Tibial nerve (tissue), 4 donors: ENCODE data around the gene RELN. TPM values are rescaled to one million over a fixed set of nuclear protein-coding genes. Genes with fewer than 3 reads are reported as not detected.
A peak's percentile ranks its signal among the peaks of the same experiment; 100 is the strongest.

Source experiments
- DNase-seq, 2 donors: peaks; one replicate each; pipeline ENCODE4 v3.0.0-alpha.2; 2019; ENCODE audit warnings: low spot score in 2 of 2
- H3K27ac ChIP-seq, 4 donors: fragments of 200-600 bp; sonication (generic) in 3 of 4; one replicate each; pipeline ENCODE4 v1.5.1; 2017 to 2019; ENCODE audit warnings: mild to moderate bottlenecking in 1 of 4
- H3K27me3 ChIP-seq, 2 donors: fragments of 200-600 bp; sonication (generic) in 1 of 2; one replicate each; pipeline versions ENCODE4 v1.5.1 to v1.6.0; 2017 to 2019
- H3K36me3 ChIP-seq, 3 donors: fragments of 200-600 bp; sonication (generic); one replicate each; pipeline ENCODE4 v1.5.1; 2018 to 2019
- H3K4me1 ChIP-seq, 4 donors: fragments of 200-600 bp; sonication (generic) in 3 of 4; one replicate each; pipeline ENCODE4 v1.5.1; 2017 to 2019
- H3K4me3 ChIP-seq, 4 donors: fragments of 200-600 bp; sonication (generic) in 3 of 4; one replicate each; pipeline ENCODE4 v1.5.1; 2017 to 2019; ENCODE audit warnings: mild to moderate bottlenecking in 1 of 4, moderate library complexity in 1 of 4
- H3K9me3 ChIP-seq, 4 donors: fragments of 200-600 bp; sonication (generic) in 3 of 4; one replicate each; pipeline ENCODE4 v1.5.1; 2017 to 2019
- EP300 ChIP-seq, 2 donors: sonication (generic); formaldehyde crosslinking; IDR thresholded peaks; one replicate each; pipeline ENCODE4 v1.6.1; 2017; ENCODE audit warnings: antibody characterized with exemption in 2 of 2, mild to moderate bottlenecking in 1 of 2
- POLR2A ChIP-seq, 2 donors: fragments of 450-650 bp; IDR thresholded peaks; one replicate each; pipeline ENCODE4 v1.6.1; 2017; ENCODE audit warnings: antibody characterized with exemption in 2 of 2, mild to moderate bottlenecking in 2 of 2, moderate library complexity in 2 of 2
- WGBS, 2 donors: methylation state at CpG; one replicate each; pipeline ENCODE4 v1.1.5; 2018; 5-methylcytosine and 5-hydroxymethylcytosine counted together
- total RNA-seq, 4 donors: library from RNA; depleted of rRNA; stranded (reverse); fragments of >200 nt; gene quantifications; one replicate each; pipeline ENCODE4 v1.1.0, GENCODE V29; 2016
- TF ChIP-seq, protein P1 (sequence below), 5 experiments: fragments of 200-600 bp in 3 of 5; fragments of 450-650 bp in 2 of 5; sonication (generic) in 3 of 5; IDR thresholded peaks; one replicate each; pipeline ENCODE4 v1.5.1; 2016 to 2019; ENCODE audit warnings: antibody characterized with exemption in 5 of 5, mild to moderate bottlenecking in 3 of 5, moderate library complexity in 2 of 5

Gene RELN
- total RNA-seq, 4 donors from 2014 or later, result 80.4 to 117 (median 102) TPM

DNA sequence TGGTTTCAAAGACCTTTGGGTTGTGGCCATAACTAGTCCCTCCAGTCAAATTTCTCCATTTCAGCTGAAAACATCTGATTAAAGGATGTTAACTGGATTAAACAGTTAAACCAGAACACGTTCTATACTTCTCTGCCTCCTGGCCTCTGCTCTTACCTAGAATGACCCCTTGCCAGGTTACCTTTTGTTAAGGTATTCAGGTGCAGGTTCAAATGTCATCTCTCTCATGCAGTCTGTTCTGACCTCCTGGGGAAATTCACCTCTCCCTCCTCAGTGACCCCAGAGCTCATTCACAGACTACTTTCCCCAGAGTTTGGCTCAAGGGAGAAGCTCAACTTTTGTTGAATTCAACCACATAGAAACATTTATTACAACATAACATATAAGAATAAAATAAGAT is 67.8 kb downstream of the RELN start:
- DNase-seq, result no peak
- Histone ChIP-seq H3K27ac (no peak overlapping the region), H3K9me3 (no peaks in the 10 kb centered on the region), H3K36me3 (no peaks in the 10 kb centered on the region), H3K27me3 (no peaks in the 10 kb centered on the region), H3K4me1 (peaks cover 0 to 6% (median 0%) of the 10 kb centered on the region in 4 donors), H3K4me3 (no peak overlapping the region)
- 65 to 81% methylated on average over 1 of the region's 1 CpG for WGBS, 2 donors
- no peak for TF ChIP-seq POLR2A (IDR thresholded peaks at IDR 0.05)
- no peak for TF ChIP-seq EP300 (IDR thresholded peaks at IDR 0.05)
- TF ChIP-seq, protein P1, sequence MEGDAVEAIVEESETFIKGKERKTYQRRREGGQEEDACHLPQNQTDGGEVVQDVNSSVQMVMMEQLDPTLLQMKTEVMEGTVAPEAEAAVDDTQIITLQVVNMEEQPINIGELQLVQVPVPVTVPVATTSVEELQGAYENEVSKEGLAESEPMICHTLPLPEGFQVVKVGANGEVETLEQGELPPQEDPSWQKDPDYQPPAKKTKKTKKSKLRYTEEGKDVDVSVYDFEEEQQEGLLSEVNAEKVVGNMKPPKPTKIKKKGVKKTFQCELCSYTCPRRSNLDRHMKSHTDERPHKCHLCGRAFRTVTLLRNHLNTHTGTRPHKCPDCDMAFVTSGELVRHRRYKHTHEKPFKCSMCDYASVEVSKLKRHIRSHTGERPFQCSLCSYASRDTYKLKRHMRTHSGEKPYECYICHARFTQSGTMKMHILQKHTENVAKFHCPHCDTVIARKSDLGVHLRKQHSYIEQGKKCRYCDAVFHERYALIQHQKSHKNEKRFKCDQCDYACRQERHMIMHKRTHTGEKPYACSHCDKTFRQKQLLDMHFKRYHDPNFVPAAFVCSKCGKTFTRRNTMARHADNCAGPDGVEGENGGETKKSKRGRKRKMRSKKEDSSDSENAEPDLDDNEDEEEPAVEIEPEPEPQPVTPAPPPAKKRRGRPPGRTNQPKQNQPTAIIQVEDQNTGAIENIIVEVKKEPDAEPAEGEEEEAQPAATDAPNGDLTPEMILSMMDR (IDR thresholded peaks at IDR 0.05), result no peak

DNA sequence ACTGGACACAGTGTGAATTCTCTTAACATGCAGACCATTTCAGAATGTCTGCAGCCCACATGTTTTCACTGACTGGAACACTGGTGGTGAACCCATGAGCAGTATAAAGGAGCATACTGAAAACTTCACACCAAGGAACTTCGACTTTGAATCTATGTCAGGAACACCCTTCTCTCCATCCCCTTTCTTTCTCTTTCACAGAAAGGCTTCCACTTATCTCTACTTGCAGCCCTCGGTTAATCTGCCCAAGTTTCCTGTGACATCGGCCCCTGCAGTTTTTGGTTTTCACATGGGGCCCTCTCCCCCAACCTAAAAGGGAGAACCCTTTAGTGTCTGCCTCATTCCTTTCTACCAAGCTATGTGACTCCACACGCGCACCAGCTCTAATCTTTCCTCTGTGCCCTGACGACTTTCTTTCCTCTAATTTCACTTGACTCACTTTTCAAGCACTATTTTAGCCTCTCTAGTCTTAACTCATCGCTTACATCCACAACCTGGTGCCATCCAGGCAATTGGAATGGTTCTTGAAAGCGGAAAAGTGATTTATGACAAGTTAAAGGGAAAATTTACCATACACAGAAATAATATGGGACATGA is 70.1 kb downstream of the RELN start:
- TF ChIP-seq POLR2A (IDR thresholded peaks at IDR 0.05), result no peak
- no peak for TF ChIP-seq EP300 (IDR thresholded peaks at IDR 0.05)
- TF ChIP-seq, protein P1 (IDR thresholded peaks at IDR 0.05), result no peak

DNA sequence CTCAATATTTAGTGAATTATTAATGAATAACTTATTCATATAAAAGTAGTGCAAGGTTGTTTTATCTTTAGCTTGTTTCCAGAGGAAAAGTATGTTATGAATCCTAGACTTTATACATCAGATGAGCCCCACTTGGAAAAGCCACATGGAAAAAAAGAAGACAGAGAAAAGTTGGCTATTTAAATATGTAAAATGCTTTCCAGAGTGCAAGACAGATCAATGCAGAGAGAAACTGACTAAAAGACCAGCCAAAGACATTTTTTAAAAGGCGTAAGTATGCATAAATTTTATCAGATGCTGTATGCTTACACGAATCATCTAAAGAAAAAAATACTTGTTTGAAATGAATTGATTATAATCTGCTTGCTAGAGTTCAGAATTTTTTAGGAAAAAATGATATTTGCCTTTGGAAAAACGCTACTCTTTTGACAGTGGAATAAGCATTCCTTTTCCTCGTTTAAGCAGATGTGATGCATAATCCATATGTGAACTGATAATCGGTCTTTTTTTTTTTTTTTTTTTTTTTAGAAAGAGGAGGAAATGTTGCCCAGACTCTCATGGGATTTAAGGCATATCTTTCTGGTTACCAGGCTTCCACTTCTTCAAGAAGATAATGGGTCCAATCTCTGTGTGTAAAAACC is 70.7 kb downstream of the RELN start:
- 27 to 43% methylated on average over 5 of the region's 5 CpGs for WGBS, 2 donors
- peak overlapping the region in 2 of 4 donors; percentile 7 to 8 for H3K27ac ChIP-seq
- H3K36me3 ChIP-seq, result no peaks in the 10 kb centered on the region
- TF ChIP-seq, protein P1 (IDR thresholded peaks at IDR 0.05), result no peak
- TF ChIP-seq EP300 (IDR thresholded peaks at IDR 0.05) (no peak), POLR2A (IDR thresholded peaks at IDR 0.05) (no peak)
- H3K27me3 ChIP-seq, result no peaks in the 10 kb centered on the region
- peaks cover 0 to 6% (median 0%) of the 10 kb centered on the region in 4 donors for H3K4me1 ChIP-seq
- no peak overlapping the region for H3K4me3 ChIP-seq
- no peak for DNase-seq
- no peaks in the 10 kb centered on the region for H3K9me3 ChIP-seq

More for the DNA sequence above, 70.1 kb downstream of the RELN start:
- no peak for DNase-seq
- WGBS, 2 donors, result 67 to 70% methylated on average over 8 of the region's 8 CpGs
- Histone ChIP-seq H3K27ac (peak overlapping the region in 2 of 4 donors; percentile 7 to 8), H3K9me3 (no peaks in the 10 kb centered on the region), H3K4me3 (no peak overlapping the region), H3K27me3 (no peaks in the 10 kb centered on the region), H3K4me1 (peaks cover 0 to 6% (median 0%) of the 10 kb centered on the region in 4 donors), H3K36me3 (no peaks in the 10 kb centered on the region)

DNA sequence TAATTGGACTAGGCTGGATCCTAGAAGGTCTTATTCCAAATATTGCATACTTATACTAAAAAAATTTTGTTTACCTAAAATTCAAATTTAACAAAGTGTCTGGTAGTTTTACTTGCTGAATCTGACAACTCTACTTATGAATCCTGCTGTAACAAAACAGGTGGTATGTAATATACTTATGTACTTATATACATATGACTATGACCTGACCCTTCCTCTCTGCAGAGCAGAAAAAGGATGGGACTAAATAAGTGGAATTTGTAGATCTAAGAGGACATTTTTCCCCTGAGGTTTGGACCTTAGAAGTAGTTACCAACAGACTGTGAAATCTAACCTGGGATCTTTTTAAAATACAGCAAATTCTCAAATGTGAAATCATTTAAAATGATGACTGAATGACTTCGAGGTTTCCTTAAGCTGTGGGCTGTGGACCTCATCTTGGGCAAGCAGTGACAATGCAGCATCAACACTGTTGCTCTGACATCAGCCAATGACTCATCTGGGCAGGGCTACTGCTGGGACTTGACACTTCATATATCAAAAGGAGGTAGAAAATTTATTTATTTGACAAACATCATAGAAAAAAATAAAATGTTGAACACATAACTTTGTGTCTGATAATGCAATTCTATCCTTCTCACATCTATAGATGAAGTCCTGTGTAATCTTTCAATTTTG is 73.6 kb downstream of the RELN start:
- WGBS, 2 donors, result 22 to 32% methylated on average over 1 of the region's 1 CpG

More for the DNA sequence above, 73.6 kb downstream of the RELN start:
- H3K36me3 ChIP-seq, result no peaks in the 10 kb centered on the region
- TF ChIP-seq, protein P1 (IDR thresholded peaks at IDR 0.05), result no peak
- TF ChIP-seq EP300 (IDR thresholded peaks at IDR 0.05) (no peak), POLR2A (IDR thresholded peaks at IDR 0.05) (no peak)
- no peak for DNase-seq
- no peaks in the 10 kb centered on the region for H3K9me3 ChIP-seq
- H3K4me1 ChIP-seq, result peaks cover 0 to 6% (median 3%) of the 10 kb centered on the region in 4 donors
- H3K27me3 ChIP-seq, result no peaks in the 10 kb centered on the region
- peak overlapping the region in 2 of 4 donors; percentile 64 to 82 for H3K27ac ChIP-seq
- no peak overlapping the region for H3K4me3 ChIP-seq
